HG03135 (cell line): Measurements from ENCODE around the gene CTNNA3.

Source experiments
- ATAC-seq: cut with Tn5 transposase; IDR thresholded peaks from one replicate; pipeline ENCODE4 v1.9.1; 2021; ENCODE audit warnings: mild to moderate bottlenecking, moderate library complexity; ENCODE audit not compliant: unreplicated experiment

The CTNNA3 gene

DNA sequence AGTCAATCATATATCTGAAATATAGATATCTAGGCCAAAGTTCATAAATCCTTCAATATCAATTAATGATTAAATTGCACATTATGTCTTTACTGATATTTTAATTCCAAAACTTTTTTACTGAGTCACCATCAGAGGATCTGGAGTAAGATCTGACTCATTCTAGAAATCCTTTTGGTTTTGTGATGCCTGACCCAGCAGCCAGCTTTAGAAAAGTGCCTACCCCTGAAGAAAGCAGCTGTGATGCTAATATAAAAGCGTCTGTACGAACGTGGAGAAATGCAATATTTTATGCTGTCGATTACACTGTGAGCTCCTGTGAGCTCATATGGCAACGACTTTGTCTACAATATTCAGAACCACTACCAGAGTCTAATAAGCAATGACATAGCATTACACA lies 912.7 kb downstream of the CTNNA3 start:
- ATAC-seq: no peak

DNA sequence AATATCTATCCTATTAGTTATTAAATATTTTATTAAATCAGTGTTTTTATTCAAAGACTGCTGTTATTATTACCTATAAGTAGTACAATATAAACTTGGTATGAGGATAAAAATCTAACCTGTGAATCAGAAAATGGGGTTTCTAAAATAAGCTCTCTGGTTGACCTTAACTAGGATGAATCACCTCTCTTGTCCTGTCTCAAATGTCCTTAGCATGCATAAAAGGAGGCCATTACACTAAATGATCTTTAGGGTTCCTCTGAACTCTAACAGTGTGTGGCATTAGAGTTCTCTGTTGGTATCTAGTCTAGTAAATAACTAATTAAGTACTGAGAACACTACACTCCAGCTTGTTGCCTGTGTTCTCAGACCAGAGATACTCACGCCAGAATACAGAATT lies 913.2 kb downstream of the CTNNA3 start:
- no peak for ATAC-seq

DNA sequence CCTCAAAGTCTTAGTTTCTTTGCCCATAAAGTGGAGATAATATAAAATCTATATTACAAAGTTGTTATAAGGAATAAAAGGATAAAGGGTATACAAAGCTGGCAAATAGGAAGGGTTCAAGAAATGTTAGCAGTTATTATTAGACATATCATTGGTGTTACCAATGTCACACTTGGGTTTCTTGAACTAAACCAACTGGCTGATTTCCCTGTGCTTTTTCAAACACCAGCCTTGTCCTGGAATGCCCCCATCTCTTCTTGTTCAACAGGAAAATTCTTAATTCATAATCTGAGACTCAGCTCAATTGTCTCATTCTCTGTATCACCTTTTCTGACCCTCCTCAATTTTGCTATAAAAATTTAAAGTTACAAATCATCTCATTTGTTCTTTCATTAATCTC lies 913.9 kb downstream of the CTNNA3 start:
- ATAC-seq: no peak

DNA sequence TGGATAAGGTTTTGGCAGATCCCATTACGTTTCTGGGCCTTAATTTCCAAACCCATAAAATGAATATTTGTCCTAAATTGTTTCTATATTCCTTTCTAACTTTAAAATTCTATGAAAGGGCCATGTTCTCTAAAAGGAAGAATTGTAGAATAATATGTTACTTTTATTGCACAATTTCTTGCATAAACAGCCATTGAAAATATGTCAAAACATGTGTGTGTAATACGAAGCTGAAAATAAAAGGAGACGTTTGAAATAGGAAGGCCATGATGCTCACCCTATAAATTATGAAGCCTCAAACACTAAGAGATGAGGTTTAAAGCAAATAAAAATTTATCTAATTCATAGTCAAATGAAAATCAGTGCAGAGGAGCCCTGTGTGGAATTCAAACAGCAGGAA lies 915.2 kb downstream of the CTNNA3 start:
- no peak for ATAC-seq

DNA sequence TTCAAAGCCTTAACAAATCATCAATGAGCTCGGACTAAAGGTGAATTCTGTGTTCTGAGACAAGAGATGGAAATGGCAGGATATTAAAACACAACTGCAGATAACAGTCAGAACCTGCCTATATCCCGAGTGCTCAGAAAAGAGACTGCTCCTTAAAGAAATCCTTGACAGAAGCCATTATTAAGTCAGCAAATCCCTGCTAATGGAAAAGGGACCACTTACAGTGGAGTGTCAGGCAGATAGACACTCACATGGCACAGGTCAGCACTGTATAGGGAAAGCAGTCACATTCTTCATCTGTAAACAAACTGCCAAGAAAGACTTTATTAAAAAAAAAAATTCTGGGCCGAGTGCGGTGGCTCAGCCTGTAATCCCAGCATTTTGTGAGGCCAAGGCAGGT lies 917.6 kb downstream of the CTNNA3 start:
- ATAC-seq: no peak

DNA sequence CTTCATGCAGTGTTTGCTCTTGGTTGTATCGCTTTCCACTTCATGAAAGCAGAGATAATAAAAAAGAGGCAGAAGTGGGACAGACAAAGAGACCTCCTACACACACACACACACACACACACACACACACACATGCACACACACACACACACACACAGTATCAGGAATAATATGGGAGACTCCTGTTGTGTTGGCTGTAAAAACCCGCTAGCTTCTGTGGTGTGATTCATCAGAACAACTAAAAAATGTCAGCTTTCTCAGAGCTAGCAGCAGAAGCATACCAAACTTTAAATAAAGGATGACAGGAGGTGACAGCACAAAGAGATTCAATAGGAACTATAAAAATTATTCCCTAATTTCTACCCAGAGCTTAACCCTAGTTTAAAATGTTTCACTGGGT lies 918.3 kb downstream of the CTNNA3 start:
- no peak for ATAC-seq

DNA sequence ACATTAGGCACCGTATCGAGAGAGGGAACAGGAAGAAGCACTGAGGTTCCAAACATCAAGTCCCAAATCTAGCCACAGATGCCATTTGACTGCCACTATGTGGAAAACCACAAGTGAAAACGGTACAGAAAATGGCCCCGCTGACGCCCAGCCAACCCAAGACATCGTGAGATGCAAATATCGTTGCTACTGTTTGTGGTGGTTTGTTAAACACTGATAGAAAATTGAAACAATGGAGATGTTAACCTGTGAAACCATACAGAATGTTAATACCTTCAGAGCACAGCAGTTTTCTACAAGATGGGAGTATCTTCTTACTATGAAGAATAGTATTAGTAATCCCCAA lies 922.5 kb downstream of the CTNNA3 start:
- ATAC-seq: no peak

DNA sequence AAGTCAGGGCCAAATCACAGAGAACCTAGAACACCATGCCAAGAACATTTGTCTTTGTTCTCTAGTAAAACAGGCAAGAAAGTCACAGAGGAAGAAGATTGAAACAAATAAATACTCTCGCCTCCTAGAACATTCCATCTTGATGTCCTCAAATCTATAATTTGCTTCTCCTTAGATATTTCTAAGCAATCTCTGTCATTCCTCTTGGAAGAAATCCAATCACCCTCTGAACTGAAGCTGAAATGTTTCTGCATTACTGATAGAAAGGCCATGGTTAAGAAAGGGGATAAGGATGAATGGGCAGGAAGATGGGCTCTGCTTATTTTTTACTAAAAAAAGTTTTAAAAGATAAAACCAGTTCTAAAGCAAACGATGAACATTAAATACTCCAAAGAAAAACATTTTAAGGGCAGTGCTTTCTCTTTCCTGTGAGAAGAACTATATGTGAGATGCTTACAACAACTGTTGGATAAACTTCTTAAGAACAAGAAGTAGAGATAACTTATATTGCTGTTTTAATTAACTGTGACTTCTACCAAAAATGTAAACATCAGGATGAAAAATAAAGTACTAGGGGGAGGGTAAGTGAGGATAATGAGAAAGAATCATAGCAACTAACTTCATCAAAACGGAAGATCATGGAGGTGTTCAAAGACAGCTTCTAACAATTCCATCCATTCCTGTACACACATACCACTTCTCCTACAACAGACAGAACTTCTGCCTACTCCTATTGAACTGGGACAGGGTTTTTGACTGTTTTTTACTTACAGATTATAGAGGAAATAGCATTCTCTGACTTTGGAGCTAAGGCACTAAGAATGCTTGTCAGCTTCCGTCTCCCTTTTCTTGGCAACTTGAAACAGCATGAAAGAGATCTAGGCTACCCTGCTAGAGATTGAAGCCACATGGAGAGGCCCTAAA lies 923.2 kb downstream of the CTNNA3 start:
- ATAC-seq: no peak

DNA sequence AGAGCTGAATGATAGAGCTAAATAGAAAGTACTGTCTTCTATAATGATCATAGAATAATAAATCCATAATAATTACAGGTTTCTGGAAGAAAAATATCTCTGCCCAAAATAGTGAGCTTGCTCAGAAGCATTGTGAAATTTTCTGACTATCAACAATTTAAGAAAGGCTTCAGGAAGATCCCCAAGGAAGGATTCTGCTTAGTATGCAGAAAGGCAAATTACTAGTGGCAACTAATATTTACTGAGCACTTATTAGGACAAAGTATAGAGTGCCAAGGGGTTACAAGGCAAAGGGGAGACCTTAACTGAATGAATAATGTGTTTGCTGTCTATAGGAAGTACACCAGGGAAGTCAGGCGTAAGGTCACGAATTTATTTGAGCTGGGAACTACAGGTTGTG lies 928.3 kb downstream of the CTNNA3 start:
- no peak for ATAC-seq

DNA sequence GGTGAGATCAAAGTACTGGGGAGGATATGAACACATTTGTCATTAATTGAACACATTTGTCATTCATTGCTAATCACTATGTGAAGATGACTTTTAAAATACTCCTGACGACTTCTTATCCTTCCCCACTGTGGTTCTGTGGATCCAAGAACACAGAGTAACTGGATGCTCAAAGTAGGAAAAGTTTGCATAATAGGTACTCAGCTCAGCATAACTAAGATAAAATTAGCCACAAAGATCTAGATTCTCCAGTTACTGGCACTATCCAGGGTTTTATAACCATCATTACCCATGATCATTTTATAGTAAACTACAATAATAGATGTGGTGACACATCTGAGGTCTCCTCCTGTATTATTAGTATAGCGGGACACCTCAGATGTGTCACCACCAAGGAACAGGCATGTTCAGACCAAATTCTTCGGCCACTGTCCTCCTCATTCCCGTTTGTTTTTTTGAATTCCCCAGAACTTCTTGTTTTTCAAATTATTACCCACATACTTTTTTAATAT lies 933.7 kb downstream of the CTNNA3 start:
- ATAC-seq: no peak

DNA sequence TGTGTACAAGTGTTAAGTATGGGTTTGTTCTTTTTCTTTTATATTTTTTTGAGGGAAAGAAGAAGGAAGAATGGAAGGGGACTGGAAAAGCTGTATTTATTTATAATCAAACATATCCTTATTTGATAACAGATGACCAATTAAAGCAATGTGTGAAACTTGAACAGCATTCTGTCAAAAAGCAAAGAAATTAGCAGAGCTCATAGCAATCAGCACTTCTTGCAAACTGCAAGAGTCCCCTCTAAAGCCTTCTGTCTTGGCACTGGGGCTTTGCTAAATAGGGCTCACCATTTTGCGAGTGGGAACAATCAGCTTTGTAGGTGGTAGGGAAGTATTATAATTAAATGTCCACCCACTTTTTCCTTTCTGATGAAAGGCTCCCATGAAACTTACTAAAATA lies 935.1 kb downstream of the CTNNA3 start:
- ATAC-seq: no peak

DNA sequence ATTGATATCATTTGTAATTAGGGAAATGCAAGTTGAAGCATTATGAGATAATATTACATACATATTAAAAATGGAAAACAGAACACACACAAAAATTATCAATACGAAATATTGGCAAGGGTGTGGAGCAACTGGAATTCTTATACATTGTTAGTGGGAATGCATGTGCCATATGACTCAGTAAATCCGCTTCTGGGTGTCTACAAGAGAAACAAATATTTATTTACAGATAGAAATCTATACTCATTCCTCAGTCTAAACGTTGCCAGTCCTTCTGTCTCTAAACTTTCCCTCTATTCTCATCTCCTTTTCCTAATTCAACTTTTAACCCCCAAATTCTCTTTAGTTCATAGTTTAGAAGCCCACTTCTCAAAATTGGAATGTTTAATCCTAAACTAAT lies 940.5 kb downstream of the CTNNA3 start:
- no peak for ATAC-seq

DNA sequence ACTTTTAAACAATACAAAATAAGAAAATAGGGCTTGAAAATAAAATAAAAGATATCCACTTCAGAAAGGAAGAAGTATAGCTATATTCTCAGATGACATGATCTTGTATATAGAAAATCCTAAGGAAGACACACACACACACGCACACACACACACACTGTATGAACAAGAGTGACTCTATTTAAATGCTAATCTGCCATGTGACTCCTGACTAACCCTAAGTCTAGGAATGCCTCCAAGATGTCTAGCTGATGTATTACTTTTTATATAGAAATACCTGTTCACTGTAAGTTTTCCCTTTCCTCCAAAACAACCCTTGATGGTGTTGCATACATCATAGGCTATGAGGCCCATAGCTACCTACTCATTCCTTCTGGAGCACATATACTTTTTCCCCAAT lies 943.3 kb downstream of the CTNNA3 start:
- ATAC-seq: no peak

DNA sequence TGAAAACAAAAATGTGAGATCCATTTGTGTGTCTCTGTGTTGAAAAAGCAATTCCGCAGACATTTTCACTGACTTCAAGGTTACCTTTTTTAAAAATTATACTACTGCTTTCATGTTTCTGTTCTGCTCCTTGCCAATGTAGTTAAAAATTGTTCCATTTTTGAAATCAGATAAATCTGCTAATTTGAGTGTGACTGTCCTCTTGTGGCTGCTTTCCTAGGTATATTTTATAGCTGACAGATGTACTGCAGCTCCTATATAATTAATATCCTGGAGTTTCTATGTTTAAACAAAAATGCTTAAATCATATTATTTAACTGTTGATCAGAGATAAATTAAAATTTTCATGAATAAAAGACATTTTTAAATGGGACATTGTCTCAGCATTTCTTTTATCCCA lies 947.8 kb downstream of the CTNNA3 start:
- no peak for ATAC-seq

DNA sequence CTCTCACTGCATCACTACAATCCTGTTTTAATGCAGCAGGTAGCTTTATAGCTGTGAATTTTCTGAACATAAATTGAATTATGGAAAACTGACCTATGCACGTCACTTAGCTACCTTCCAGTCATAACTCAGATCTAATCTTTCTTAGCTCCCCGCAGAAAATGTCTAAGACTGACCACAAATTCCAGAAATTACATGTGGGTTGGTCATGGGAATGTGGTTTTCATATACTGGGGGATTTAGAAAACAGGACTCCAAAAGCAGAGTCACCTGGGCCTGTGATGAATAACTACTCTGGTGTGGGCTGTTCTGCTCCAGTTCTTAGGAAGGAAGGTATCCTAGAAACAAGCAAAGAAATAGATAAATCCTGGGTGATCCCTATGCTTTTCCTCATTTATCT lies 948.5 kb downstream of the CTNNA3 start:
- ATAC-seq: no peak

DNA sequence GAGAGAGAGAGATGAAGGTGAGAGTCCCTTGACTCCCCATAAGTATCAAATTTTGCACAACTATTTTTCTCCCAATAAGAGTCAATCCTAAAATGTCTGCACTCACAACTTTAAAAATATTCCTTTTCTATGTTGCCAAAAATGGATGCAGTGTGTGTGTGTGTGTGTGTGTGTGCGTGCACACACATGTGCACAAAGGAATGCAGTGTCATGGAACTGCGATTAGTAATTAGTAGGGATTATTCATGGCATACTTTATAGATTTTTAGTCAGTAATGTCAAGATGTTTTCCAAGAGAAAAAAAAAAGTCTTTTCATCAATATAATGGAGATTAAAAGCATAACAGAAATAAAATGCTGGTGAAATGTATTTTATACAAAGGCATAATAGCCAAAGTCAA lies 949.3 kb downstream of the CTNNA3 start:
- ATAC-seq: no peak

DNA sequence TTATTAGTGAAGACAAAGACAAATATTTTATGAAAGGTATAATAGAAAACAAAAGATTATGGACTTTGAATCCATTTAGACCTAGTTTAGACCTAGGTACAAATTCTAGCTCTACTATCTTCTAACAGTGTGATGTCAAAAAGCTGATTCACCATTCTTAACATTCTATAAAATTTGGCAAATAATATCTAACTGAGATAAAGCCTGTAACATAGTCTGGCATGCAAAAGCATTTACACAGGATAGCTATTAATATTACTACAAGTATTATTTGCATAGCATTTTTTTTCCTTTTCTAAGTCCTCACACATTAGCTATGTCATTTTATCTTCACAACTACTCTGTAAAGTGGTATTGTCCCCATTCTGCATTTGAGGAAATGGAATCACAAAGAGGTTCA lies 949.7 kb downstream of the CTNNA3 start:
- no peak for ATAC-seq

DNA sequence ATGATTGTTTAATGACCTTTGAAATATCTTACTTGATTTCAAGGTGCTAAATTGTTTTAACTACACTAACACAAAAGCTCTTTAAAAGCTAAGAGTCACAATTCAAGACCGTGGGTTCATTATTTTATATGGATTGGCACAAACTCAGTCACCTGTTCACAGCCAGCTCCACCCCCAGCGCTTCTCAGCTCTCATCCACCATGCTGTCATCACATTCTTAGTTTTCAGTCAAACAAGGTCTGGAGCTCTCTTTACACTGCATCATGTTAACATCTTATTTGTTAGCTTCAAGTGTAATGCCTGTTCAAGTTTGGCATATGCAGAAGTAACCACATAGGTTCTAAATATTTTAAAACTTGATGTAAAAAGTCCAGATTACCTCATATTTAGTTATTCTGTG lies 951.1 kb downstream of the CTNNA3 start:
- no peak for ATAC-seq

DNA sequence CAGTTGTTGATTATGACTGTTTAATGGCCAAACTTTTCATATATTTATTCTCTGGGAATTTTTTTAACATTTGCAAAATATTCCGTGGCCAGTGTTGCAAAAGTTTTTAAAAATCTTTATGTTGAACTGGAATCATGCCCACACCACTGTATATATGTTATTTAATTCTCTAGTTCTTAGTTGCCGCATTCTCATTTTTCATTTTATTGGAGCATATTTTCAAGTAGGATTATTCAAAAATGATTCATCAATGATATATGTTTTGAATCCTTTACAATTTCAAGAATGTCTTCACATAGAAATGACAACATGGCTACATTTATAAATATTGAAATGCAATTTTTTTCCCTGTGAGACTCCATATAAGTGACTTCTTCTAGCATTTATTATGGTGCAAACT lies 958.8 kb downstream of the CTNNA3 start:
- ATAC-seq: no peak

DNA sequence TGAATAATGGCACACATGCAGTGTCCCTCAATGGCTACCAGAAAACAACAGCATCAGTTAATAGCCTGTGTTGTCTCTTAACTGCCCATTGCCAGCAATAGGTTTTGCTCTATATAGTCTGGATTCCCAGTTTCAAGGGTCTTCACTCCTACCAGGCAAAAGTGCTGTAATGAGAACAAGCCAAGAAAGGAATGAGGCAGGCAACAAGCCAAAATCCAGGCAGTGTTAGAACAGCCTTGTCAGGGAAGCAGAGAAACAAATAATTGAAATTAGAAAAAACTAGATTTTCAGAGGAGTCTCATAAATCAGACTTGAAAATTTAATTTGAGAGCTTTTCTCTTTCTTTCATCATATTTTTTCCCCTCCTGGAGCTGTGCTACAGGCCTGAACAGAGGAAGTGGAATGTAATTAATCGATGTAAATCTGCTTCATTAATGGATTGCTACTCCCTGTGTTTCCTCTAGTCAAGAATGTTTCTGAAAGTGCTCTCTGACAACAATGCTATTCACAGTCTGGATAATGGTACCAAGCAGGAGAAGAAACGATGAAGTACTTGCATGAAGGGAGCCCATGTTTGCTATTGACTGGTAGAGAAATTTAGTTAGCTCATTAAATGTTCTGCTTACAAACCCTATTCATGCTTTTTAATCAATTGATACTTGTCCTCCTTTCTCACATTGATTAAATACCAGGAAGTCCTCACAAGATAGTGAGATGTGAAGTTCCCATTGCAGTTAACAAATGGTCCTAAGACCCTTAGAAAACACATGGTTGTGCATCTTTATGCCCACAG lies 972.2 kb downstream of the CTNNA3 start:
- no peak for ATAC-seq

DNA sequence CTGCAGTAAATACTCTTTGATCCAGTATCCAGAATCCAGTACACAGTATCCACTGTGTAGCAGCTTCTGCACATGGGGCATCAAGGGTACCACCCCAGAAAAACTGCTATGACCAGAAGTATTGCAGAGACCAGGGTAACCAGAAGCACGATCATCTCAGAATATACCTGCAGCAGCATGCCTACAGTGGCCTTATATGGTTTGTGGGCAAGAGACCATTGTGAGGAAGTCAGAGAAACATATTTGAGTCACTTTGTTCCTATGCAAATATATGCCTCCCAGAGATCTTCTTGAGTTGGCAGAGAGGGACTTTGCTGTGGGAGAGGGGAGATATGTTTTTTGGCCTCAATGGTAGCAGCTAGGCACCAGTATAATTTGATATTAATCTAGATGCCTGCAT lies 976.5 kb downstream of the CTNNA3 start:
- ATAC-seq: no peak
